ENCODE results near the gene PROX1.

DNA sequence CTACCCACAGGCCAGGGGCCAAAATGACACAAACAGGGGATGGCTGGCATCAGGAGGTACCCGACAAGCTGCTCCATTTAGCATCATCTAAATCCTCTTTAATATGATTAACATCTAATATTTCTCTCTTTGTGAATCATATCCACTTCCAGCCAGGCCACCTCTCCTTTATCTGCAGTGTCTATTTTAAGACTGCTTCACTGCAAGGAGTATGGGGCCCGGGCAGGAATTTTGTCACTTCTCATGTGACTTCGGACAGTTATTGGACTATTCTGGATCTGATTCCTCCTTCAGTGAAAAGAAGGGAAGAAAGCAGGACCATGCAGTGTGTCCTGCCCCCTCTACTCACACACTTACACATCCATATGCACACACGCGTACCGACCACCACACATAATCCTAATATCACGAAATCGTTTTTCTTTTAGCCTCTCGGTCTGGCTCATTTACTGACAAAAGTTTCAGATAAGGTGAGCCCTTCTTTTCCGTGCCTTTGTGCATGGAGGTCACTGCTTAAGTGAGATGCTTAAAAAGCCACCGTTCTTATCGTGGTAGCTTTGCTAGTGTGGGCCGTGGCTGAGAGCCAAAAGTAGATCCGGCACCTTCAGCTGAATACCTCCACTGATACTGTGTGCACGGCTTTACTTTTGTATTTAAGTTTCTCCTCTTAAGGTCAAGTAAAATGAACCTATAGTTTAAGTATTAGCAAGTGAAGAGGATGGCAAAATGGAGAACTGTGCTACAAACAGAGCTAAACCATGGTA, 26.0 kb downstream of the PROX1 start:
- TF ChIP-seq, protein P1, sequence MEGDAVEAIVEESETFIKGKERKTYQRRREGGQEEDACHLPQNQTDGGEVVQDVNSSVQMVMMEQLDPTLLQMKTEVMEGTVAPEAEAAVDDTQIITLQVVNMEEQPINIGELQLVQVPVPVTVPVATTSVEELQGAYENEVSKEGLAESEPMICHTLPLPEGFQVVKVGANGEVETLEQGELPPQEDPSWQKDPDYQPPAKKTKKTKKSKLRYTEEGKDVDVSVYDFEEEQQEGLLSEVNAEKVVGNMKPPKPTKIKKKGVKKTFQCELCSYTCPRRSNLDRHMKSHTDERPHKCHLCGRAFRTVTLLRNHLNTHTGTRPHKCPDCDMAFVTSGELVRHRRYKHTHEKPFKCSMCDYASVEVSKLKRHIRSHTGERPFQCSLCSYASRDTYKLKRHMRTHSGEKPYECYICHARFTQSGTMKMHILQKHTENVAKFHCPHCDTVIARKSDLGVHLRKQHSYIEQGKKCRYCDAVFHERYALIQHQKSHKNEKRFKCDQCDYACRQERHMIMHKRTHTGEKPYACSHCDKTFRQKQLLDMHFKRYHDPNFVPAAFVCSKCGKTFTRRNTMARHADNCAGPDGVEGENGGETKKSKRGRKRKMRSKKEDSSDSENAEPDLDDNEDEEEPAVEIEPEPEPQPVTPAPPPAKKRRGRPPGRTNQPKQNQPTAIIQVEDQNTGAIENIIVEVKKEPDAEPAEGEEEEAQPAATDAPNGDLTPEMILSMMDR (IDR thresholded peaks at IDR 0.05), result no peak
- TF ChIP-seq POLR2A (IDR thresholded peaks at IDR 0.05), result no peak
